HG02588 (cell line): ENCODE results near the gene CLIC1.

Source experiments
- ATAC-seq: cut with Tn5 transposase; IDR thresholded peaks from one replicate; pipeline ENCODE4 v1.9.1; 2021; ENCODE audit warnings: mild to moderate bottlenecking, moderate library complexity; ENCODE audit not compliant: unreplicated experiment

CLIC1 gene

GRCh38 chr6:31683591-31683990 lies 52.7 kb downstream of the CLIC1 start:
- ATAC-seq: no peak

- ATAC-seq: no peak
Measured at GRCh38 chr6:31681135-31681671, 55.1 kb downstream of the CLIC1 start.
